Colonic mucosa (tissue), 4 donors: Measurements from ENCODE around the gene CFP. TPM values are rescaled to one million over a fixed set of nuclear protein-coding genes. Genes with fewer than 3 reads are reported as not detected.

Source experiments
- DNase-seq: peaks from one replicate; pipeline ENCODE4 v3.0.0-alpha.2; 2020
- H3K27ac ChIP-seq: fragments of 200-600 bp; one replicate; pipeline ENCODE4 v1.8.0; 2021
- H3K27me3 ChIP-seq: fragments of 200-600 bp; one replicate; pipeline ENCODE4 v1.8.0; 2021
- H3K36me3 ChIP-seq: fragments of 200-600 bp; one replicate; pipeline ENCODE4 v1.8.0; 2021
- H3K4me1 ChIP-seq: fragments of 200-600 bp; one replicate; pipeline ENCODE4 v1.8.0; 2021; ENCODE audit warnings: mild to moderate bottlenecking
- H3K4me3 ChIP-seq: fragments of 200-600 bp; one replicate; pipeline ENCODE4 v1.8.0; 2021
- H3K9ac ChIP-seq, 2 donors: one replicate each; pipeline ENCODE4 v1.7.0; 2013; ENCODE audit warnings: control low read depth in 2 of 2, low read depth in 2 of 2, low read length in 2 of 2
- H3K9me3 ChIP-seq: fragments of 200-600 bp; one replicate; pipeline ENCODE4 v1.8.0; 2021
- CTCF ChIP-seq: fragments of 200-600 bp; IDR thresholded peaks from one replicate; pipeline ENCODE4 v1.8.0; 2022; ENCODE audit warnings: antibody characterized with exemption, mild to moderate bottlenecking
- intact Hi-C: fragments of 100-400 bp; cut with DNase I; formaldehyde crosslinking; loops from one replicate; pipeline ENCODE4 v1.14.1; 2022
- total RNA-seq, 2 donors: library from RNA; stranded (reverse); fragmentation: NEBNext Ultra II Directional in 1 of 2; extraction: Animal tissue kit (Norgen Biotek cat#: 25700) in 1 of 2; gene quantifications; one replicate each; pipeline ENCODE4 v1.2.1, GENCODE V29; 2021
- donor health status: healthy.
- donor health status: DM: no; HTN: no; CAD: no.
- donor health status: DM: no; HTN: no; CAD: no.

The CFP gene
- total RNA-seq, 2 donors from 2014 or later, result 1.1 to 4.1 TPM

DNA sequence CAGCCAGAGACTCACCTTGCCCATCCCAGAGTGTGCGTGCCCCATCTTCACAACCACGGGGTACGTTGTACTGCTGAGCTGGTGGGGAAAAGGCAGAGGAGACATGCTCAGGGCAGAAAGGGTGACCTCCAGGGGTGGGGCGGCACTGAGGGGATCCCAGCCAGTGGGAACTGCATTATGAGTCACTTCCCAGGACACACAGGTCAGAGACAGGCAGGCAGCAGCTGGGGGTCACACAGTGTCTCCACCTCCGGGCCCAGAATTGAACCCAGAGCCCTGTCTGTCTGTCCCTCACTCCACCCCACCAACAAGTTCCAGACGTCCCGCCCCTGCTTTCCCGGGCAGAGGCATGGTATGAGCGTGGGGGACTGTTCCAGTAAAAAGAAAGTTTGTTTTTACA is 52.3 kb downstream of the CFP start:
- Histone ChIP-seq H3K4me3 (no peak overlapping the region), H3K4me1 (no peaks in the 10 kb centered on the region), H3K27me3 (no peaks in the 10 kb centered on the region), H3K36me3 (no peaks in the 10 kb centered on the region), H3K9ac (no peak overlapping the region), H3K27ac (no peak overlapping the region), H3K9me3 (no peaks in the 10 kb centered on the region)
- no peak for TF ChIP-seq CTCF
- DNase-seq, result no peak
- intact Hi-C loops, result no loop called here

DNA sequence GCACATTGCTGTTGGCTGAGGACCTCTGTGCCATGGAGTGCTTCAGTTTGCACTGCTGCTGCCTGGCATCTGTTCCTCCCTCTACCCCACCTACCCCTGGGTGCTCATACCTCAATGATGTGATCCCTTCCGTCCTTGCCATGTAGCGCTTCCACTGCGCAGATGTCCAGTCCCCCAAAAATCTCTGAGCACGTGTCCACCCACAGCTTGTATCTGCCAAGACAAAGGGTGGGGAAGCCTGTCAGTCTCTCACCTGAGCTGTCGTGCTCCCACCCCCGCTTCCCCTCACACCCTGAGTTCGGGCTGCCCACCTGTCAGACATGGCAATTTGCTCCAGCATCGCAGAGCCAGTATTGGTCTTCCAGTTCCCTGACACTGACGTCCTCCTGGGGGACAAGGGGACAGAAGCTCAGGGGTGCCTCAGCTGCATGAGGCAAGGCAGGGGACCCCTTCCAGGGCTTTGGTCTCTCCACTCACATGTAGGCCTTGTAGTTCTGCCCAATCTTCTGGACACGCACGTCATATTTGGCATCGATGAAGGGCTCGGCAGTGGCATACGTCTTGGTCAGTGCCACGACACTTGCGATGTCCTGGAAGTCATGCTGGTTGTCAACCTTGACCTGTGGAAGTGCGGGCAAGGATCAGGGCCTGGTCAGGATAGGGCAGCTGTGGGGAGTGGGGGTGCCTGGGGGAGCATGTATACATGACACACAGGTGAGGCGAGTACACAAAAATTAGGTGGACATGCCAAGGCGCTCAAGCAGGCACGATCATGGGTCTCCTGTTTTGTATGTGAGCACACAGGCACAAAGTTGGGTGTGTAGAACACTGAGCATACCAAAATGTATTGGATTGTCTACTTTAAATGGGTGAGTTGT is 53.5 kb downstream of the CFP start:
- DNase-seq, result peak; percentile 12
- Histone ChIP-seq H3K9me3 (no peaks in the 10 kb centered on the region), H3K27me3 (no peaks in the 10 kb centered on the region), H3K27ac (no peak overlapping the region), H3K36me3 (no peaks in the 10 kb centered on the region), H3K4me1 (no peaks in the 10 kb centered on the region), H3K9ac (no peak overlapping the region), H3K4me3 (no peak overlapping the region)
- no peak for TF ChIP-seq CTCF
- intact Hi-C loops, result no loop called here

DNA sequence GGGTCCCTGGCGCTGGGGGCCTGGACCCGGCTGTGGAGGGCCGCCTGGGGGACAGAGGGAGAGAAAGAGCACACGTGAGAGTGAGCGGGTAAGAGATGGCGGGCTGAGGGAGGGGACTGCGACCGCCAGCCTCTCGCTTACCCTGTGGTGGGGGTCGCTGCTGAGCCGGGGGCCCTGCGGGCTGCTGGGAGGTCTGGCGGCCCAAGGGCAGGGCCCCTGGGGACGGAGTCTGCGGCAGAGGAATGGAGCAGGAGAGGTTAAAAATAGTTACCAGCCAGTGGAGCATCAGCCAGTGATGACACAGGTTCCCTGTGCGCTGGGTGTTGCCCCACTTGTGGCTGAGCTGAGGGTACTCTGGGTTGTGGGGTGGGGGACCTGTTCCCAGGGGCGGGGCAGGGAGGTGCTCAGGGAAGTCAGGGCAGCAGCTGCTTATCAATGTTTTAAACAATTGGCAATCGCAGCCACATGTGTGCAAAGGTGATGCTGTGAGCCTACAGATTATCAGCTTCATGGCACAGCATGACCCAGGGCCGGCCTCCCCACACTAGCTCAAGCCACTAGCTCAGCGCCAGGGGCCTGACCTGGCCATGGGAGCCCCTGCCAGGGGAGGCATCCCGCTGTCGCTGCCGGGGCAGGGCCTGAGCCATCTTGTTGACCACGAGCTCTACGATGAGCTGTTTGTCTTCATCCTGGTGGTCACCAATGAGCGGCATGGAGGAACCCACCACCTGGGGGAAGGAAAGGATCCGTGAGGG is 55.0 kb downstream of the CFP start:
- TF ChIP-seq CTCF, result no peak
- Histone ChIP-seq H3K27me3 (no peaks in the 10 kb centered on the region), H3K9me3 (no peaks in the 10 kb centered on the region), H3K36me3 (no peaks in the 10 kb centered on the region), H3K4me1 (no peaks in the 10 kb centered on the region), H3K27ac (no peak overlapping the region), H3K4me3 (peak overlapping the region; percentile 25), H3K9ac (peak overlapping the region in 1 of 2 donors; percentile 26)
- no peak for DNase-seq
- intact Hi-C loops, result no loop called here

DNA sequence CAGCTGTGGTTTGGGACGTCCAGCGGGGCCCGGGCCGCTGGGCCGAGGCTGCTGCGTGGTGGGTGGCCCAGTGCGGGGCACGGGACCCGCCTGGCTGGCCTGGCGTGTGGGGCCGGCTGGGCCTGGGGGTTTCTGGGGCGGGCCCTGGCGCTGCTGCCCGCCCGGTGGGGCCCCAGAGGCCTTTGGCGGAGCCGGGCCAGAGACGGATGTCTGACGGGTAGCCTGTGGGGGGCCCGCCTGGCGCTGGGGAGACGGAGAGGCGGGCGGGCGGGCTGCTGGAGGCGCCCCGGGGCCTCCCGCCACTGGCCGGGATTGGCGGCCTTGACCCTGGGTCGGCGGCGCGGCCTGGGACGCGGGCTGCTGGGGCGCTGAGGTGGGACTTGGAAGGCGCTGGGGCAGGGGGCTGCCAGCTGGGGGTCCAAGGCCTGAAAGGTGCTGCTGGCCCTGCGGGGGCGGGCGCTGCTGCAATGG is 55.6 kb downstream of the CFP start:
- no peak for DNase-seq
- H3K9ac ChIP-seq, result peak overlapping the region; percentile 26 to 49
- TF ChIP-seq CTCF, result no peak

DNA sequence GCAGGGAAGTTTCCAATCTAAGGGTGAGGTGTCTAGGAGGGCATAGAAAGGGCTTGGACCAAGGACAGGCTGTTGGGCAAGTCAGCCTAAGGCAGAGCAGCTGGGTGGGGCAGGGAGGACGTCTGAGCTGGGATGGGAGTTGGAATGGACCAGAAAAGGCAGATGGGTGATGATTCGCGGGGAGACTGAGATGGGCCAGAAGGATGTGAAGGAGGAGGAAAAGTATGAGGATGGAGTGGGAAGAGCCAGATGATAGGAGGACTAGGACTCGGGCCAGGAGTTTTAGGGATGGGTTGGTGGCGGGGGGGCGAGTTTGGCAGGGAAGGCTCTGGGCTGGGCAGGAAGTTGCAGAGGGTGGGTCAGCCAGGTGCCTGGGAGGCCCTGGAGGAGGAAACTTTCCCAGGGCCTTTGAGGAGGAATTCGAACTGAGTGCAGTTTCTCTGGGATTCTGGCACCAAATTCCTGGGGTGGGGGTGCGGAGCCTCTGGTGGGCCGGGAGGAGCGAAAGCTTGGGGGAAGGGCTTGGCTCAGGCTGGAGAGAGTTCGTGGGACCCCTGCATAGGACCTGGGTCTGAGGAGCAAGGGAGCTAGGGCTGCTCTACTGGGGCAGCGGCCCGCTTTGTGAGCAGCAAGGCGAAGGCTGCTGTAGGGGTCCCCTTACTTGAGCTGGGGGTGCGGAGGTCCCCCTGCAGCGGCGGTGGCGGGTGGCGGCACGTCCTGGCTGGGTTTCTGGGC is 56.2 kb downstream of the CFP start:
- no peak for TF ChIP-seq CTCF
- Histone ChIP-seq H3K4me1 (no peaks in the 10 kb centered on the region), H3K4me3 (peak overlapping the region; percentile 25), H3K27ac (peak overlapping the region; percentile 60), H3K9me3 (no peaks in the 10 kb centered on the region), H3K36me3 (no peaks in the 10 kb centered on the region), H3K9ac (peak overlapping the region; percentile 19 to 49), H3K27me3 (no peaks in the 10 kb centered on the region)
- peak; percentile 70 for DNase-seq
- intact Hi-C loops, result no loop called here

More for the DNA sequence above, 55.6 kb downstream of the CFP start:
- intact Hi-C loops, result no loop called here
- H3K9me3 ChIP-seq, result no peaks in the 10 kb centered on the region
- no peaks in the 10 kb centered on the region for H3K4me1 ChIP-seq
- no peaks in the 10 kb centered on the region for H3K27me3 ChIP-seq
- H3K27ac ChIP-seq, result peak overlapping the region; percentile 60
- no peaks in the 10 kb centered on the region for H3K36me3 ChIP-seq
- peak overlapping the region; percentile 25 for H3K4me3 ChIP-seq
